Transverse colon (tissue), 4 donors: ENCODE results near the gene AQP6. TPM values are rescaled to one million over a fixed set of nuclear protein-coding genes. Genes with fewer than 3 reads are reported as not detected.

ENCODE experiments used
- DNase-seq: peaks from one replicate; pipeline ENCODE4 v3.0.0-alpha.2; 2019
- H3K27ac ChIP-seq, 4 donors: fragments of 200-600 bp; sonication (generic); 2 replicates each; pipeline ENCODE4 v1.5.1; 2016 to 2018; ENCODE audit warnings: inconsistent platforms in 4 of 4
- H3K27me3 ChIP-seq: fragments of 200-600 bp; sonication (generic); 2 replicates; pipeline ENCODE4 v1.5.1; 2017; ENCODE audit warnings: inconsistent platforms
- H3K36me3 ChIP-seq, 4 donors: fragments of 200-600 bp; sonication (generic); 2 replicates each; pipeline ENCODE4 v1.5.1; 2017 to 2019; ENCODE audit warnings: inconsistent platforms in 4 of 4
- H3K4me1 ChIP-seq, 4 donors: fragments of 200-600 bp; sonication (generic); 2 replicates each; pipeline ENCODE4 v1.5.1; 2017 to 2020; ENCODE audit warnings: inconsistent platforms in 4 of 4
- H3K4me3 ChIP-seq, 4 donors: fragments of 200-600 bp; sonication (generic); 1 replicate in 1 of 4; 2 replicates in 3 of 4; pipeline versions ENCODE4 v1.5.1 to v1.6.1; 2017 to 2019; ENCODE audit warnings: inconsistent platforms in 4 of 4
- H3K9me3 ChIP-seq, 2 donors: fragments of 200-600 bp; sonication (generic); 2 replicates each; pipeline ENCODE4 v1.5.1; 2017 to 2019; ENCODE audit warnings: inconsistent platforms in 2 of 2
- EP300 ChIP-seq: sonication (generic); formaldehyde crosslinking; IDR thresholded peaks from one replicate; pipeline ENCODE4 v1.6.1; 2017; ENCODE audit warnings: antibody characterized with exemption, low read depth
- POLR2A ChIP-seq: fragments of 450-650 bp; IDR thresholded peaks from one replicate; pipeline ENCODE4 v1.6.1; 2016; ENCODE audit warnings: antibody characterized with exemption, mild to moderate bottlenecking, moderate library complexity
- POLR2AphosphoS5 ChIP-seq, 3 donors: sonication (generic); formaldehyde crosslinking; IDR thresholded peaks; one replicate each; pipeline ENCODE4 v1.6.1; 2016; ENCODE audit warnings: antibody characterized with exemption in 3 of 3
- WGBS, 2 donors: methylation state at CpG; one replicate each; pipeline ENCODE4 v1.1.5; 2018; ENCODE audit warnings: low coverage in 1 of 2; 5-methylcytosine and 5-hydroxymethylcytosine counted together
- in situ Hi-C, 4 donors: fragments of 200-750 bp; cut with MboI; loops; one replicate each; pipeline versions ENCODE4 v1.15.0 to v1.15.1; 2017; ENCODE audit warnings: low sequenced_read_pairs in 3 of 4, low pct_ligation_motif_present in 1 of 4, low pct_unique_long_range_greater_than_20kb in 1 of 4
- intact Hi-C: fragments of 100-400 bp; cut with DNase I; formaldehyde crosslinking; loops from one replicate; pipeline ENCODE4 v1.15.1; 2023; ENCODE audit warnings: low total_unique reads
- total RNA-seq, 4 donors: library from RNA; depleted of rRNA; stranded (reverse); fragments of >200 nt; gene quantifications; one replicate each; pipeline ENCODE4 v1.1.0, GENCODE V29; 2016
- TF ChIP-seq, protein P1 (sequence below), 5 experiments: fragments of 200-600 bp in 3 of 5; fragments of 450-650 bp in 2 of 5; sonication (generic) in 3 of 5; IDR thresholded peaks; 1 replicate in 2 of 5; 2 replicates in 3 of 5; pipeline ENCODE4 v1.5.1; 2016 to 2017; ENCODE audit warnings: antibody characterized with exemption in 5 of 5, inconsistent platforms in 3 of 5, mild to moderate bottlenecking in 2 of 5, moderate library complexity in 1 of 5

AQP6 gene
- total RNA-seq, 4 donors from 2014 or later = 0.41 TPM; not detected in 3

- Histone ChIP-seq H3K4me3 (no peak overlapping the region), H3K4me1 (peaks cover 0 to 29% (median 12%) of the 10 kb centered on the region in 4 donors), H3K36me3 (no peaks in the 10 kb centered on the region), H3K27me3 (no peaks in the 10 kb centered on the region), H3K27ac (no peak overlapping the region), H3K9me3 (no peaks in the 10 kb centered on the region)
- in situ Hi-C loops = loop anchor here in 1 of 4 donors (10.0 kb wide), 1 partner anchor 75 kb away; the partner anchor contains the start of gene ASIC1
- 81 to 100% methylated on average over 1 to 3 of the region's 3 CpGs for WGBS, 2 donors
- no peak for DNase-seq
- intact Hi-C loops = no loop called here
- TF ChIP-seq POLR2A (no peak), EP300 (no peak), POLR2AphosphoS5 (IDR thresholded peaks at IDR 0.05) (no peak)
- TF ChIP-seq, protein P1, sequence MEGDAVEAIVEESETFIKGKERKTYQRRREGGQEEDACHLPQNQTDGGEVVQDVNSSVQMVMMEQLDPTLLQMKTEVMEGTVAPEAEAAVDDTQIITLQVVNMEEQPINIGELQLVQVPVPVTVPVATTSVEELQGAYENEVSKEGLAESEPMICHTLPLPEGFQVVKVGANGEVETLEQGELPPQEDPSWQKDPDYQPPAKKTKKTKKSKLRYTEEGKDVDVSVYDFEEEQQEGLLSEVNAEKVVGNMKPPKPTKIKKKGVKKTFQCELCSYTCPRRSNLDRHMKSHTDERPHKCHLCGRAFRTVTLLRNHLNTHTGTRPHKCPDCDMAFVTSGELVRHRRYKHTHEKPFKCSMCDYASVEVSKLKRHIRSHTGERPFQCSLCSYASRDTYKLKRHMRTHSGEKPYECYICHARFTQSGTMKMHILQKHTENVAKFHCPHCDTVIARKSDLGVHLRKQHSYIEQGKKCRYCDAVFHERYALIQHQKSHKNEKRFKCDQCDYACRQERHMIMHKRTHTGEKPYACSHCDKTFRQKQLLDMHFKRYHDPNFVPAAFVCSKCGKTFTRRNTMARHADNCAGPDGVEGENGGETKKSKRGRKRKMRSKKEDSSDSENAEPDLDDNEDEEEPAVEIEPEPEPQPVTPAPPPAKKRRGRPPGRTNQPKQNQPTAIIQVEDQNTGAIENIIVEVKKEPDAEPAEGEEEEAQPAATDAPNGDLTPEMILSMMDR (IDR thresholded peaks at IDR 0.05) = no peak
Measured at GRCh38 chr12:49979791-49980190, 7.0 kb downstream of the AQP6 start.

GRCh38 chr12:49980501-49981349, 8.0 kb downstream of the AQP6 start:
- 94% methylated on average over 3 to 10 of the region's 10 CpGs for WGBS, 2 donors
- Histone ChIP-seq H3K27ac (no peak overlapping the region), H3K9me3 (no peaks in the 10 kb centered on the region), H3K27me3 (no peaks in the 10 kb centered on the region), H3K4me1 (peaks cover 0 to 21% (median 9%) of the 10 kb centered on the region in 4 donors), H3K4me3 (no peak overlapping the region), H3K36me3 (no peaks in the 10 kb centered on the region)
- intact Hi-C loops (no loop called here), in situ Hi-C loops (no loop called here)
- TF ChIP-seq, protein P1 (IDR thresholded peaks at IDR 0.05) = no peak
- no peak for TF ChIP-seq POLR2A
- no peak for TF ChIP-seq POLR2AphosphoS5 (IDR thresholded peaks at IDR 0.05)
- TF ChIP-seq EP300 = no peak
- no peak for DNase-seq

DNA sequence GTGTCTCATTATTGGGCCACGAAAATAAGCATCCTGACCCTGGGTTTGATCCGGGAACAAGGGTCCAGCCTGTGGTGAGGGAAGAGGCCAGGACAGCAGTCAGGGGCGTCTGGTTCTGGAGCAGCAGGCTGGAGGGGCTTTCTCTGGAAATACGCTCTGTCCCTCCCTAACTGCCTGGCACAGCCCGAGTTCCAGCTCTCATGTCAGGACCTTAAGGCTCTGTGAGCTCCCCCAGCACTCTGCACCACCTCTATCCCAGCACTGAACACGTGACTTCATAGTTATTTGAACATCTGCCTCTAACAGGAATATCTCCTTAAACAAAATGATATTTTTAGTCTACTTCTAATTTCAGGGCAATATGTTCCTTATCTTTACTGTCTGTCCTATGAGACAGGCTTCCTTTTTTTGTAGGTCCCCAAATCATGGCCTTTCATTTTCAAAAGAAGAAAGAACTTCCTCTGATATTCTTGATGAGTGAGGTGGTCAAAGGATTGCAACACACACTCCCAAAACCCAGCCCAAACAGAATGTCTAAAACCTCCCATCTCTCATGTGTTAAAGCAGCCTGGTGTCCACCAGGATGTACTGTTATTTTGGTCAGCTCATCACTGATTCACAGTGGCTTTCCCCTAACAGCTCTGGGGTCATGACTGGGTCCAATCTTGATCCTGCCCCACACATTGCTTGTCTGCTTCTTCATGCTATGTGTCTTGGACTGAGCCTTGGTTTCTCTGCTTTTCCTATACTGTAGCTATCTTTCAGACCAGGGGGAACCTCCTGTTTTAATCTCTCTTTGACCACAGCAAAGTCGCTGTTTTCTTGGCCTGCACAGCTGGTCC, 9.7 kb downstream of the AQP6 start:
- Histone ChIP-seq H3K27me3 (no peaks in the 10 kb centered on the region), H3K4me1 (peaks cover 0 to 27% (median 9%) of the 10 kb centered on the region in 4 donors), H3K9me3 (no peaks in the 10 kb centered on the region), H3K36me3 (no peaks in the 10 kb centered on the region), H3K4me3 (no peak overlapping the region), H3K27ac (peak overlapping the region in 2 of 4 donors; percentile 26 to 58)
- no peak for DNase-seq
- in situ Hi-C loops (no loop called here), intact Hi-C loops (no loop called here)
- TF ChIP-seq POLR2AphosphoS5 (IDR thresholded peaks at IDR 0.05) (no peak), EP300 (no peak), POLR2A (no peak)
- TF ChIP-seq, protein P1 (IDR thresholded peaks at IDR 0.05) = no peak
- 80 to 84% methylated on average over 1 to 7 of the region's 7 CpGs for WGBS, 2 donors

DNA sequence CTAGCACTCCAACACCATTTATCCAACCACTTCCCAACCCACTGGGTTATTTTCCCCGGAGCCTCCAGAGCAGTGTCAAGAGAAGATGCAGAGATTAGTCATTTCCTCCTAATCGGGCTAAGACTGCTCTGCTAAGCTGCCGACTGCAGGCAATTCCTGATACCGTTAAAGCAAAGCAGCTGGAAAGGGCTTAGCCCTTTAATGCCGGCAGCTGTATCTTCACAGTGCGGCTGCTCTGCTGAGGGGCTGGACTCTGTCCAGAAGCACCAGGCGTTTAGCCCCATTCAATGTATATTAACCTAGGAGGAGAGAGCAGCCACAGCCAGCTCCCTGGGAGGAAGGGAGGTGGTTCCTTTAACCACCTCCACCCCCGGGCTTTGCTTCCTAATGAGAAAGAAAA, 11.1 kb downstream of the AQP6 start:
- H3K9me3 ChIP-seq = no peaks in the 10 kb centered on the region
- DNase-seq = no peak
- H3K27me3 ChIP-seq = no peaks in the 10 kb centered on the region
- H3K36me3 ChIP-seq = no peaks in the 10 kb centered on the region
- H3K4me1 ChIP-seq = peaks cover 0 to 33% (median 9%) of the 10 kb centered on the region in 4 donors
- peak overlapping the region; percentile 6 to 29 (median 18) for H3K27ac ChIP-seq
- 0 to 19% methylated on average over 1 to 8 of the region's 8 CpGs for WGBS, 2 donors
- H3K4me3 ChIP-seq = no peak overlapping the region
- TF ChIP-seq, protein P1 (IDR thresholded peaks at IDR 0.05) = no peak
- TF ChIP-seq POLR2A (no peak), POLR2AphosphoS5 (IDR thresholded peaks at IDR 0.05) (no peak), EP300 (no peak)
- in situ Hi-C loops (no loop called here), intact Hi-C loops (no loop called here)
